Cardiac fibroblast (primary cell): Measurements from ENCODE around the gene PDXDC1.
"Not testable (repeated sequence)": the region's sequence is repeated elsewhere in the genome, so short reads cannot be mapped to it uniquely, and the experiment has no call there.

Experiments
- DNase-seq, 2 donors: peaks; one replicate each; pipeline versions ENCODE4 v3.0.0 to v3.0.0-alpha.2; 2010; ENCODE audit warnings: low read depth in 2 of 2
- H3K4me3 ChIP-seq, 2 donors: replicated peaks in 1 of 2; 1 replicate in 1 of 2; 2 replicates in 1 of 2; pipeline ENCODE4 v1.5.1; 2011; ENCODE audit warnings: low read depth in 2 of 2, low read length in 2 of 2, mild to moderate bottlenecking in 2 of 2, moderate library complexity in 1 of 2

Gene PDXDC1

DNA sequence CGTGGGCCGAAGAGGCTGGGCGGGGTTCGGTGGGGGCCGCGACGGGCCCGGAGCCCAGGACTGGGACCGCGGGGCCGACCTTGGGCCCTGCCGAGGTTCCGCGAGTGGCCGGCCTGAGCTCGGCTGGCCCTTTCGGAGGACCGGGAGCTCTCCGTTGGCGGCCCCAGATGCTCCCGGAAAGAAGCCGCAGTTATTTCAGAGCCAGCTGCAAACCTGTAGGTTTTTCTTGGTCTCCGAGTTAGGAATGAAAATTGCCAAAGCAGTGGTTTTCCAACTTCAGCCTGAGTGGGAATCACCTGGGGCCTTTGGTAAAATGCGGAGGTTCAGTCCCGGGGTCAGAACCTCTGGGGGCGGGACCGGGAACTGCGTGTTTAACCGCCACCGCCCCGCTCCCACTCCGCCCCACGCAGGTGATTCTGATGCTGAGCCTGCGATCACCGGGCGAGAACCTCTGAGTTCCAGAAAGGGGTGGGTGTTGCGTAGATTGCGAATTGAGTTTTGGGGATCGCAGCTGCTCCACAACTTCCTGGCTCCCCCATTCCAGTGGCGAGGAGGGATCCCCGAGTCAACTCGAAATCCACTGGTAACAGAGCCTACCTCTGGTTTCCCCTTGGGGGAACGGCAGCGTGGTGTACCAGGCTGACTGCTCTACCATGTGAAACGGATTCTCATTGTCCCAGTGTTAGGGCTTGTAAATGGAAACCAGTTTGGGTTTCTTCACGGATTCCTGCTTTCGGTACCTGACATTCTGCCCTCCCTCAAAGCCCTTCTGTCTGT, 780 bp downstream of the PDXDC1 start:
- H3K4me3 ChIP-seq, result peak overlapping the region; percentile 74 to 83
- DNase-seq, result peak in 1 of 2 donors; percentile 25

DNA sequence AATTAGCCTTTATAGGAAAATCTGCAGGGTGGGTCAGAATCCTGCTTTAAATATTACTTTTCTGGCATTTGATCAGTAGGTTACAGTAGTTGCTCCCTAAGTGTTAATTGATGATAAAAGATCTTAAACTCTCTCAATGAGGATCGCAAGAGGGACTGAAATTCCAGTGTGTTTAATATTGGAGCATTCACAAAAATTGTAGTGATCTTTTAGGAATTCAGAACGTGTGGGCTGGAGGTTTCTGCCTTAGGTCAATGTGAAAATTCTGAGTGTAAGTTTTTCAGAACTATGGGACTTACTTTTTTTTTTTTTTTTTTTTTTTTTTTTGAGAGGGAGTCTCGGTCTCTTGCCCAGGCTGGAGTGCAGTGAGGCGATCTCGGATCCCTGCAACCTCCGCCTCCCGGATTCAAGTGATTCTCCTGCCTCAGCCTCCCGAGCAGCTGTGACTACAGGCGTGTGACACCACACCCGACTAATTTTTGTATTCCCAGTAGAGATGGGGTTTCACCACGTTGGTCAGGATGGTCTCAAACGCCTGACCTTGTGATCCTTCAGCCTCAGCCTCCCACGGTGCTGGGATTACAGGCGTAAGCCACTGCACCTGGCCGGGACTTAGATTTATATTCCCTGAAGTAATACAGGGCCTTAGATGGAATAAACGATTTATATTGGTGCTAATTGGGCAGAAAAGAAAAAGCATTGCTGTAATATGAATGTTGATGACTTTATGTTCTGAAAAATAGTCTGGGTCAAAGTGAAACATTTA, 2.3 kb downstream of the PDXDC1 start:
- not testable (repeated sequence) for DNase-seq, H3K4me3 ChIP-seq

DNA sequence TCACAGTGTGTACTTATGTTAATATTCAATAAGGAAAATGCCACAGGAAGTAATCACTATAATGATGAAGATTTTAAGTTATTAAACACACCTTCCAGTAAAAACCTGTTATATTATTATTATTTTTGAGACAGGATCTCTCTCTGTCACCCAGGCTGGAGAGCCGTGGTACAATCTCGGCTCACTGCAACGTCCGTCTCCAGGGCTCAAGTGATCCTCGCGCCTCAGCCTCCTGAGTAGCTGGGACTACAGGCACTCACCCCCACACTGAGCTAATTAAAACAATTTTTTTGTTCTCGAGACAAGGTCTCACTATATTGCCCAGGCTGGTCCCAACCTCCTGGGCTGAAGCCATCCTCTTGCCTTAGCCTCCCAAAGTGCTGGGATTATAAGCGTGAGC, 3.5 kb downstream of the PDXDC1 start:
- not testable (repeated sequence) for H3K4me3 ChIP-seq, DNase-seq

DNA sequence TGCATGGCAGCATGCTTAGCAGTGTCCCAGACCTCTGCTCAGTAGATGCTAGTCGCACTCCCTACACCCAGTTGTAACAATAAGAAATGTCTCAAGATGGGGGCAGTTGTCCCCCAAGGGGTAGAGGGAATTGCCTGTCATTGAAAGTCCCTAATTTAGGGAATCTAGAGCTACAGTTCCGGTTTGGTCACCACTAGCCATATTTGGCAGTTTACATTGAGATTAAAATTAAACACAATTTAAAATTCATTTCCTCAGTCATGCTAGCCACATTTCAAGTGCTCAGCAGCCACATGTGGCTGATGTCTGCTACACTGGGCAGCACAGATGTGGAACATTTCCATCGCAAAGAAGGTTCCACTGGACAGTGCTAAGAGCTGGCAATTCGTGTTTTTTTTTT, 4.1 kb downstream of the PDXDC1 start:
- H3K4me3 ChIP-seq, DNase-seq: not testable (repeated sequence)

DNA sequence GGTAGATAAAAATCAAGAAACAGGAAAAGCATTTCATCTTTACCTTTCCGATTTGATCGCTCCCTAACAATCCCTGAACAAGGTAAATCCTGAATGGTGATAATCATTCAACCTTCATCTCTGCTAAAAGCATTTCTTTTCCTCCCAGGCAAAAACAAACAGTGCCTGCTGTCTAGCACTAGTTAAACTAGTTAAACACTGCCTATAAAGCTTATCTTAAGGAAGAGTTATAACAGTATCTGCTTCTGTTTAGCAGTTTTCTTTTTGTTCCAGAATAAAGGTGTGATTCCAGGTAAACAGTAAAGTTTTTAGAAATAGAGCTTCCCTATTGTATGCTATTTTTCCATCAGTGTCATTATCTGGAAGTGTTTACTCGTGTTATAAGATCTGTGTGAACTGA, 6.4 kb downstream of the PDXDC1 start:
- not testable (repeated sequence) for H3K4me3 ChIP-seq, DNase-seq

DNA sequence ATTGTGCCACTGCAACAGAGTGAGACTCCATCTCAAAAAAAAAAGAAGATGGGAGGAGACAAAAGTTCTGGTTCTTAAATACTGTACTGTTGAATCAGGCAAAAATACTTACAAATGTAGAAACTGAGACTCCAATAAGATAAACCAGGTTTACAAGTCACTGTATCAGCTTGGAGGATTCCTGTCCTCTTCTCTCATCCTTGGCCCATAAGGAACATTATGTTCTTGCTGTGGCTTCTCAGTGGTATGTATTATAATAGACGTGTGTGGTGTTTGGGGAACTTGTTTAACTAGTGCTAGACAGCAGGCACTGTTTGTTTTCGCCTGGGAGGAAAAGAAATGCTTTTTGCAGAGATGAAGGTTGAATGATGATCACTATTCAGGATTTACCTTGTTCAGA, 7.7 kb downstream of the PDXDC1 start:
- DNase-seq, result peak in 1 of 2 donors; percentile 46
- not testable (repeated sequence) for H3K4me3 ChIP-seq

DNA sequence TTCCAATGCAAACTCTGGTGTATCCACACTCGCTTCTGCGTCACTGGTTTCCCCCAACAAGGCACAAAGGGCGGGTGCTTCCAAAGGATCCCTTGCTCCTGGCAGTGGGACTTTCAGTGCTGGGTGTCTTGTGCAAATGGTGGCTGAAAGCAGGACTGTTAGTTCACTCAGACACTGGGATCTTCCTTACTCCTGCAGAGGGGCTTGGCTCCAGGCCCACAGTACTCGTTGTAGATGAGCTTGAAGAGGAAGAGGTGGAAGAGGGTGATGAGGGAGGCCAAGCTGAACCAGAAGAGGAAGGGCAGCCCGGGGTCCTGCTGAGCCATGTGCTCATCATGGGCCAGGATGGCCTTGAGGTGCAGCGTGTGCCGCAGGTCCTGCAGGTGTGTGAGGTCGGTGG, 13.3 kb downstream of the PDXDC1 start:
- not testable (repeated sequence) for DNase-seq, H3K4me3 ChIP-seq

DNA sequence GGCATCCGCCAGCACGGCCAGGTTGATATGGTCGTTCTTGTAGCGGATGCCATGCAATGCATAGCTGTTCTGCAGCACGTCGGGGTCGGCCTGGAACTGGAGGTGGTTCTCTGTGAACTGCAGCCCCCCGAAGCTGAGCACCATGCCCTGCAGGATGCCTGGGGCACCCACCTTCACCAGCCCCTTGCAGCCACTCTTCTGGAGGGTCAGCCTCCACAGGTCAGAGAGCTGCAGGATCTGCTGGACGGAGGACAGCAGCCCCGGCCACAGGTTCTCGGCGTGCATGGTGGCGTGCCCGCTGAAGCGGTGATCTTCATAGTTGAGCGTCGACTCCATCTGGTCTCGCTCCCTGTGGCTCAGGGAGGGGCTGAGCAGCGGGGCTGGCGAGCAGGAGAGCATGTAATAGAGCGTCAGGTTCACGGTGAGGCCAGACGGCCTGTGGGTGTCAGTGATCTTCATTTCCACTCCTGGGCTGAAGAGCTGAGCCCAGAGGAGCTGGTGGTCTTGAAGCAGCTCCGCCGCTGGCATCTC, 13.9 kb downstream of the PDXDC1 start:
- DNase-seq, H3K4me3 ChIP-seq: not testable (repeated sequence)

DNA sequence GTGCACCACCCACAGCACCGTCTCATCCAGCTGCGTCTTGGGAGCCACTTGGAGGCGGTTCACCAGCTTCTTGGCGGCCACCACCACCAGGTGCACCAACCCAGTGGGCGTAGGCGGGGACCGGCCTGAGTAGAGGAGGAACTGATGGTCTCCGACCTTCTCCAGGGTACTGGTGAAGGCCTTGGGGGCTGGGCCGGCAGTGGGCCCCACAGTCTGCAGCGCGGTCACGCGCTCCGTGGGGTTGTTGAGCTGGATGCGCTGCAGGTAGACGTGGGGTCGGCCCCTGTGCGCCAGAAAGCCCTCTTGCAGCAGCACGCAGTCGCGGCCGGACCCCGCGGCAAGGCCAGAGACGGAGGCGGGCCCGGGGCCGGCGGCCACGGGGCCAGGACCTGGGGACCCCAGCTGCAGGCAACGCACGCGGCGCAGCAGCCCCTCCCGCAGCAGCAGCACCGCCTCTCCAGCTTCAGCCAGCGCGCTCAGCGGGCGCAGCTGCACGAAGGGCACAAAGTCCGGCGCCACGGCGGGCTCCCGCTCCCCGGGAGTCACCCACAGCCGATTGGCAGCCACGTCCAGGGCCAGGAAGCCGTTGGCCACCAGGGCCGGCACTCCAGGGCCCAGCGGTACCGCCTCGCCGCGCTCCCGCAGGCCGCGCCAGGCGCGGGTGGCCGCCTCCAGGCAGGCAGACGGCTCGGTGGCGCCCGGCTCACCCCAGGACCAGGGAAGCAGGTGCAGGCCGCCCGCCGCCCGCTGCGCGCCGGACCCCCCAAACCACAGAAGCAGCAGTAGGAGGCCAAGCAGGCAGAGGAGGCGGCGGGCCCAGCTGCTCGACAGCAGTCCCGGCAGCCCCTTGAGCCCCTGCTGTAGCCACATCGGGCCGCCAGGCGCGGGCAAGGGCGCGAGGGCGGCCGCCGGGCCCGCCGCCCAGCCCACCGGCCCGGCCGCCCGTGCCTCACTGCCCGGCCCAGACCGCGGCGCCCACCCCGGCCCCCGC, 14.8 kb downstream of the PDXDC1 start:
- H3K4me3 ChIP-seq, DNase-seq: not testable (repeated sequence)

DNA sequence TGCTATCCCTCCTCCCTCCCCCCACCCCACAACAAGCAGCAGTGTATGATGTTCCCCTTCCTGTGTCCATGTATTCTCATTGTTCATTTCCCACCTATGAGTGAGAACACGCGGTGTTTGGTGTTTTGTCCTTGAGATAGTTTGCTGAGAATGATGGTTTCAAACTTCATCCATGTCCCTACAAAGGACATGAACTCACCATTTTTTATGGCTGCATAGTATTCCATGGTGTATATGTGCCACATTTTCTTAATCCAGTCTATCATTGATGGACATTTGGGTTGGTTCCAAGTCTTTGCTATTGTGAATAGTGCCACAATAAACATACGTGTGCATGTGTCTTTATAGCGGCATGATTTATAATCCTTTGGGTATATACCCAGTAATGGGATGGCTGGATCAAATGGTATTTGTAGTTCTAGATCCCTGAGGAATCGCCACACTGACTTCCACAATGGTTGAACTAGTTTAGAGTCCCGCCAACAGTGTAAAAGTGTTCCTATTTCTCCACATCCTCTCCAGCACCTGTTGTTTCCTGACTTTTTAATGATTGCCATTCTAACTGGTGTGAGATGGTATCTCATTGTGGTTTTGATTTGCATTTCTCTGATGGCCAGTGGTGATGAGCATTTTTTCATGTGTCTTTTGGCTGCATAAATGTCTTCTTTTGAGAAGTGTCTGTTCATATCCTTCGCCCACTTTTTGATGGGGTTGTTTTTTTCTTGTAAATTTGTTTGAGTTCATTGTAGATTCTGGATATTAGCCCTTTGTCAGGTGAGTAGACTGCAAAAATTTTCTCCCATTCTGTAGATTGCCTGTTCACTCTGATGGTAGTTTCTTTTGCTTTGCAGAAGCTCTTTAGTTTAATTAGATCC, 18.7 kb downstream of the PDXDC1 start:
- DNase-seq, H3K4me3 ChIP-seq: not testable (repeated sequence)

DNA sequence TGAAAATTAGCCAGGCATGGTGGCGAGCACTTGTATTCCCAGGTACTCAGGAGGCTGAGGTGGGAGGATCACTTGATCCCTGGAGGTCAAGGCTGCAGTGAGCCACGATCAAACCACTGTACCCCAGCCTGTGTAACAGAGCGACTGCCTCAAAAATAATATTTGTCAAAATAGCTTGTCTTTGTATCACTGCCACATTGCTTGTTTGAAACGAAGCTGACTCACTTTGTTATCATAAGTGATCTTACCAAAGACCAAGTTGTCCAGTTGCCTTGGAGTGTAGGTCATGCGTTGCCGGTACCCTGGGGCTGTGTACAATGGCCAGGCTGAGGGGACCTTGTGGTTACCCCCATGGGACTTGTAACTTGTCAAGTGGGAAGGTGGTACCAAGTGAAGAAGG, 21.9 kb downstream of the PDXDC1 start:
- not testable (repeated sequence) for H3K4me3 ChIP-seq
- DNase-seq, result peak; percentile 18 to 65

DNA sequence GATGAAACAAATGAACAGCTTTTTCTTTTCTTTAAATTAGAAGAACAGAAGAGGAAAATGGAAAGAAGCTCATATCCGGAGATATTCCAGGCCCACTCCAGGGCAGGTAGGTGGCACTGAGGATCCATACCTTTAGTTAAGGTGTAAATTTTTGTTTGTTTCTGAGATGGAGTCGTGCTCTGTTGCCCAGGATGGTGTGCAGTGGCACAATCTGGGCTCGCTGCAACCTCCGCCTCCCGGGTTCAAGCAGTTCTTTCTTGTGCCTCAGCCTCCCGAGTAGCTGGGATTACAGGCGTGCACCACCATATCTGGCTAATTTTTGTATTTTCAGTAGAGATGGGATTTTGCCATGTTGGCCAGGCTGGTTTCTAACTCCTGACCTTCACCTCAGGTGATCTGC, 23.5 kb downstream of the PDXDC1 start:
- H3K4me3 ChIP-seq, DNase-seq: not testable (repeated sequence)

DNA sequence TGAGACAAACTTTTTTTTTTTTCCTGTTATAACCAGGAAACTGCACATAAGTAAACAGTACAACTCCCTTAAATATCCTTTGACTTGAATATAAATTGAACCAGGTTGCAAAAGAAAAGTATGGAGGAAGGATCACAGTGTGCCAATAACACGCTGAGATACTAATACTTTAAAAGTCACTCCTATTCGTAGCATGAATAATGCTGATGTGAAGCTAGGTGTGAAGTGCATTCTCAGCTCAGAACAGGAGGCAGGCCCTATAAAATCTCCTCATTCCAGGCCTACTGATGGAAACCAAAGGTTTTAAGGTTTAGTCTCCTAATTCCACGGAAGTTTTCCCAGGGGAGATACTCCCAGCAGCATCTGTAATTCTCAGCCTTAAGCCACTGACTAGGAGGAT, 25.0 kb downstream of the PDXDC1 start:
- not testable (repeated sequence) for DNase-seq, H3K4me3 ChIP-seq

DNA sequence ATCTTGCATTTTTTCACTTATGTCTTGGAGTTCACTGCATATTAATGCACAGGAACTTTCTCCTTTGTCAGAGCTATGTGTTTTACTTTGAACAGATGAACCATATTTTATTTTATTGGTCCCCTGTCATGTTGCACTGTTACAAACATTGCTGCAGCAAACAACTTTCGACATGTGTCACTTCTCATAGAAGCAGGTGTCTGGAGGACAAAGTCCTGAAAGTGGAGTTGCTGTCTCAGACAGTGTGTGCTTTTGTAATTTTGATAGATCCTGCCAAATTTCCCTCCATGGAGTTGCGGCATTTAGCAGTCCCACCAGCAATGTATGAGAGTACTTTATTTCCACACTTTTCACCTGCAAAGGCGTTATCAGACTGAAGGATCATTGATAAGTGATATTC, 27.6 kb downstream of the PDXDC1 start:
- not testable (repeated sequence) for H3K4me3 ChIP-seq, DNase-seq

DNA sequence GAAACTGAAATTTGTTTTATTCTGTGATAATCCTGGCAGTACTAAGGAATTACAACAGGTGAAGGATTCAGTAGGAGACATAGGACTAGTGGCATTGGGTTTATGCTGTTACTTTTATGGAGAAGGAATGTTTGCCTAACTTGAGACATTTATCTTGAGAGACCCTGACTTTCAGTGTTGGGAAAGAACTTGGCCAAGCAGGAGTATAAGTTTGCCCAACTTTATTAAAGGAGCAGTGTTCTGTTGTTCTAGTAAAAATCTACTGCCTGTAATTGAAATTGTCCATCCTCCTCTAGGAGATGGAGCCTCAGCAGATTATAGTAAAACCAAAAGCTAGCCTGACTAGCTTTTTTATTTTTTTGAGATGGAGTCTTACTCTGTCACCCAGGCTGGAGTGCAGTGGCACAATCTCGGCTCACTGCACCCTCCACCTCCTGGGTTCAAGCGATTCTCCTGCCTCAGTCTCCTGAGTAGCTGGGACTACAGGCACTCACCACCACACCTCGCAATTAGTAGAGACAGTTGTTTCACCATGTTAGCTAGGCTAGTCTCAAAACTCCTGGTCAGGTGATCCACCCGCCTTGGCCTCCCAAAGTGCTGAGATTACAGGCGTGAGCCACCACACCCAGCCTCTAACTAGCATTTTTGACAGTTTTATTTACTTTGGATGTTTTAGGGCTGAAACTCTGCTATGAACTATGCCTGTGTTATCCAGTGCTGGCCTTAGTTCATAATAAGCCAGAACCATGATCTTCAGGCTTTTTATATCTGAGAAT, 30.7 kb downstream of the PDXDC1 start:
- not testable (repeated sequence) for H3K4me3 ChIP-seq
- DNase-seq, result peak in 1 of 2 donors; percentile 58

DNA sequence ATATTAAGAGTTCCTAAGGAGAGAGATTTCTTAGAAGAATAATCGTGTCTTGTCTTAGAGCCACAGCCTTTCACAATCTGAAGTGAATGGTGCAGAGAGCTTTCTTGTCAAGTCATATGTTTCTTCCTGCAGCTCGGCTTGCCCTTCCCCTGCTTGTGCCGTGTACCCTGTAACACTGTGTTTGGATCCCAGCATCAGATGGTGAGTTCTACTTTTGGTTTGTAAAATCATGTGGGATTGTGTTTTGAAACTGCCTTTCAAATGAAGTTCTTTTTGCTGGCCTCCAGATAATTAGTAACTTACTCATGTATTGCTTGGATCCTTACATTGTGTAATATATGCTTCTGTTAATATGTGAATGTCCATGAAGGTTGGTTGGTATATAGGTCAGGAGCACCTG, 33.8 kb downstream of the PDXDC1 start:
- H3K4me3 ChIP-seq, DNase-seq: not testable (repeated sequence)
